Measurements from ENCODE around the gene OLIG1. TPM values are rescaled to one million over a fixed set of nuclear protein-coding genes. Genes with fewer than 3 reads are reported as not detected.

Gene OLIG1
- total RNA-seq, 1 donor from 2014 or later = not detected

DNA sequence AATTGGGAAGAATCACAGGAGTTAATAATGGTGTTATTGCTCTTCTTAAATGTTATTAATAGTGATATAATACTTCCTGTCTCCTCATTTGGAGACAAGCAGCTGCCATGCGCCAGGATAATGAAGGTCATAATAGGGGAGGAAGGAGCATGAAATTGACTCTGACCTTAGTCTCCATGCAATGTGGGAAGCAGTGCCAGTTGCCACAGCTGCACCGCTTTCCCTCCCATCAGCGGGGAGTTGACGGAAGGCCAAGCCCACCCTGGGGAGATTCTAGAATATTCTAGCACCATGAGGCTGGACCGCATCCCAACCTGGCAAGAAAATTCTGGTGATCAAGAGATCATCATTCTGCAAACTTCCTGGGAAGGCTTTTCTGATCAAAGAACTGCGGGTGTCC is 11.0 kb upstream of the OLIG1 start:
- intact Hi-C loops (cut with micrococcal nuclease) = no loop called here
- Mint-ChIP-seq H3K9me3 (no peaks in the 10 kb centered on the region), H3K36me3 (ENCODE audit: low read depth) (no peaks in the 10 kb centered on the region)

DNA sequence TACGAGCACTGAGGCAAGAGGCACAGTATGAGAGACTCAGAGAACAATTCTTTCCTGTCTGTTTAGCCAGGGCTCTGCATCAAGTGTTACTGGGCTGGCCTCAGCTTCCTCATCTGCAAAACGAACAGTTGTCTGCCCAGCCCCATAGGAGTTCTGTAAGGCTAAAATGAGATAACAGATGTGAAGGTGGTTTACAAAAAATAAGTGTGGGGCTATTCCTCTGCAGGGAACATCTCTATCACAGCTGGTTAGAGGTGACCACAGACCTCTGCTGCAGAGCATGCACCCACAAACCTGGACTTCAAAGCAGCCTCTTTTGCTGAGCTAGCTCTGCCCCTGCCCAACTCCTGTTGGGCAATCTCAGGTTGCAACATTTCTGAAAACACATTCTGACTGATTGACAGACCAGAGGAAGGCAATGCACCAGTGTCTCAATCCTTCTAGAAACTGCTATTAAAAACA is 10.5 kb upstream of the OLIG1 start:
- intact Hi-C loops (cut with micrococcal nuclease) = no loop called here
- DNase-seq (ENCODE audit: low spot score) = peak; percentile 9
- Mint-ChIP-seq H3K4me3 (no peak overlapping the region), H3K9me3 (no peaks in the 10 kb centered on the region), H3K4me1 (ENCODE audit: low read depth) (no peaks in the 10 kb centered on the region), H3K36me3 (ENCODE audit: low read depth) (no peaks in the 10 kb centered on the region), H3K27me3 (ENCODE audit: insufficient read depth) (peaks cover 6% of the 10 kb centered on the region), H3K27ac (no peak overlapping the region)

More for the DNA sequence above, 11.0 kb upstream of the OLIG1 start:
- Mint-ChIP-seq H3K4me3 (no peak overlapping the region), H3K4me1 (ENCODE audit: low read depth) (no peaks in the 10 kb centered on the region), H3K27me3 (ENCODE audit: insufficient read depth) (peaks cover 6% of the 10 kb centered on the region), H3K27ac (no peak overlapping the region)
- DNase-seq (ENCODE audit: low spot score) = no peak

DNA sequence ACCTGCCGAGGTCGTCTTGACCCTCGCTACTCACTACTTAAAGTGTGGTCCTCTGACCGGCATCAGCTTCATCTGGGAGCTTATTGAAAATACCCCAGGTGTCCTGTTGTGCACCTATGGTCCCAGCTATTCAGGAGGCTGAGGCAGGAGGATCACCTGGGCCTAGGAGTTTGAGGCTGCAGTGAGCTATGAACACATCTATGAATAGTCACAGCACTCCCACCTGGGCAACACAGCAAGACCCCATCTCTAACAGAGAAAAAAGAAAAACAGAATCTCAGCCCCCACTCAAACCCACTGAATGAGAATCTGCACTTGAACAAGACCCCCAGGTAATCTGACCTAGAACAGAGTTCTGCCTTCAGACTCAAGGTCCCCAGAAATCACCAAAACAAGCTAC is 8.7 kb upstream of the OLIG1 start:
- H3K4me1 Mint-ChIP-seq (ENCODE audit: low read depth) = peaks cover 7% of the 10 kb centered on the region
- no peak for DNase-seq (ENCODE audit: low spot score)
- H3K36me3 Mint-ChIP-seq (ENCODE audit: low read depth) = no peaks in the 10 kb centered on the region
- intact Hi-C loops (cut with micrococcal nuclease) = no loop called here
- no peak overlapping the region for H3K4me3 Mint-ChIP-seq
- H3K9me3 Mint-ChIP-seq = no peaks in the 10 kb centered on the region
- no peak overlapping the region for H3K27ac Mint-ChIP-seq
- H3K27me3 Mint-ChIP-seq (ENCODE audit: insufficient read depth) = peaks cover 17% of the 10 kb centered on the region

DNA sequence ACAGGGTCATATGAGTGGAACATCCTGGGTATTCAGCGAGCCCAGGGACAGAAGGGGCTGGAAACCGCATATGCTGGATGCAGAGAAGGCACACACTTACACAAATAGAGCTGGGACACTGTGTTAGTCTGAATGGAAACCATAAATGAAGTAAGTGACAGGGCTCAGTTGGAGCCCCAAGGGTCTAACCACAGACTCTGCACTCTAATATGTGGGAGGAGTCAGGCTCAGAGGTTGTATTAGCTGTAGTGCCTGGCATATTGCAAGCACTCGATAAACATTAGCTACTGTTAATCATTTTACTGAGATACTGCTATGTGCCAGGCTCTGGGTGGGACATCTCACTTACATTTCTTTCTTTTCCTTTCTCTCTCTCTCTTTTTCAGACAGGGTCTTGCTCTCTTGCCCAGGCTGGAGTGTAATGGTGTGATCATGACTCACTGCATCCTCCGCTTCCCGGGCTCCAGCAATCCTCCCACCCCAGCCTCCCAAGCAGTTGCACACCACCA is 6.5 kb upstream of the OLIG1 start:
- DNase-seq (ENCODE audit: low spot score) = no peak
- H3K4me3 Mint-ChIP-seq = no peak overlapping the region
- no peaks in the 10 kb centered on the region for H3K9me3 Mint-ChIP-seq
- H3K27me3 Mint-ChIP-seq (ENCODE audit: insufficient read depth) = peaks cover 36% of the 10 kb centered on the region
- H3K27ac Mint-ChIP-seq = no peak overlapping the region
- no peaks in the 10 kb centered on the region for H3K36me3 Mint-ChIP-seq (ENCODE audit: low read depth)
- intact Hi-C loops (cut with micrococcal nuclease) = no loop called here
- H3K4me1 Mint-ChIP-seq (ENCODE audit: low read depth) = peaks cover 7% of the 10 kb centered on the region

DNA sequence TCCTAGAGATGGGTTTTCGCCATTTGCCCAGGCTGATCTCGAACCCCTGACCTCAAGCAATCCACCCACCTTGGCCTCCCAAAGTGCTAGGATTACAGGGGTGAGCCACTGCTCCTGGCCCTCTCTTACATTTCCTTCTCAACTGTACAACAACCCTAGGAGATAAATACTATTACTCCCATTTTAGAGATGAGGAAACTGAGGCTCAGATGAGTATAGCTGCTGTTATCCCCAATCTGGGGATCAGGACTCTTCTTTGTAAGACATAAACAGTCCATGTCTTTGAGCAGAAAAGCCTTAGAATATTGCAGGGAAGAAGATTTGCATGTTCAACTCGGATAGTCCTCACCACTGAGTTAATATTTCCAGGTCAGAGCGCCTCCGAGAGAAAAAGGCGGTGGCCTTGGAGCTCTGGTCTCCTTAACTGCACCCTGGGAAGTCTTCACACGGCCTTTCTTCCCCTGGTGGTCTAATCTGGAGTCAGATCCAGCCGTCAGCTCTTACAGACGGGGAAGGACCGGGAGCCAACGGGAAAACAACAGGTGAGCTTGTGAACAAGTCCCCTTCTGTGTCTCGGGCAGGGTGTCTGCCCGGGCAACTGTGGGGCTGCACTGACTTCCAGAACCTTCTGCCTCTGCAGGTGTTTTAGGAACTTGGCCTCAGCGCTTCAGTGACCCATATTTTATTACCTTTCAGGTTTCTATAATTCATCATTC is 5.9 kb upstream of the OLIG1 start:
- Mint-ChIP-seq H3K4me3 (no peak overlapping the region), H3K27ac (no peak overlapping the region)

DNA sequence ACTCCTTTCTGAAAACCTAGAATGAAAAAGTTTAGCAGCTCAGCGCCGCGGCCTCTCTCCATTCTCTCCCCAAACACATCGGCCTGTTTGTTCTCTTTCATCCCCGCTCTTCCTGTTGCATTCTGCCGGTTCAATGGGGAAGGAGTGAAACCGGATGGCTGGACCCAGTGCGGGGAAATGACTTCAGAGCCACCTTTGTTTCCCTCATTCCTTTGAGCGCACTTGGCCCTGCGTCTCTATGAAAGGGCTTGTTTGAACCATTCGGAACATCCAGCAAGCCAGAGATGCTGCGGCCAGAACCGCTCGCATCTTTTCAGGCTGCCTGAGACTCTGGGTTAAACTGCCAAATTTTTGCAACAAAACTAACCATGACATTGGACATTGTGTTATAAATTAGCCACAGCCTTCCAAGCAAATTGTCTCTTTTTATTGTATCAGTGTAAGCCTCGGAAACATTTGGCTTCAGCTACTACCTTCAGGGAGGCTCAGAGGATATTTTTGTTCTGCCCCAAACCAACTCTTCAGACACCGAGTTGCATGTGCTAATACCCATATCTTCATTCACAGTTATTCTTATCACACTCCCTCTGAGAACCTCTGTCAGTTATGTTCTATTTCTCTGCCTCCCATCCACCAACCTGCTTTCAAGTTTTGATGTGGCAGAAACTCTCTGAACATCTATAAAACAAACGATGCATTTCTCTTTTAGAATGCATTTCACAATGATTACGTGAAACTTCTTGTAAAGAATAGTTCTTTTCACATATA is 5.1 kb upstream of the OLIG1 start:
- DNase-seq (ENCODE audit: low spot score) = no peak
- Mint-ChIP-seq H3K9me3 (no peaks in the 10 kb centered on the region), H3K27me3 (ENCODE audit: insufficient read depth) (peaks cover 46% of the 10 kb centered on the region), H3K36me3 (ENCODE audit: low read depth) (no peaks in the 10 kb centered on the region), H3K27ac (no peak overlapping the region), H3K4me1 (ENCODE audit: low read depth) (peaks cover 7% of the 10 kb centered on the region), H3K4me3 (no peak overlapping the region)
- intact Hi-C loops (cut with micrococcal nuclease) = no loop called here

More for the DNA sequence above, 5.9 kb upstream of the OLIG1 start:
- DNase-seq (ENCODE audit: low spot score) = no peak
- H3K36me3 Mint-ChIP-seq (ENCODE audit: low read depth) = no peaks in the 10 kb centered on the region
- H3K27me3 Mint-ChIP-seq (ENCODE audit: insufficient read depth) = peaks cover 40% of the 10 kb centered on the region
- H3K4me1 Mint-ChIP-seq (ENCODE audit: low read depth) = peaks cover 7% of the 10 kb centered on the region
- intact Hi-C loops (cut with micrococcal nuclease) = no loop called here
- no peaks in the 10 kb centered on the region for H3K9me3 Mint-ChIP-seq

DNA sequence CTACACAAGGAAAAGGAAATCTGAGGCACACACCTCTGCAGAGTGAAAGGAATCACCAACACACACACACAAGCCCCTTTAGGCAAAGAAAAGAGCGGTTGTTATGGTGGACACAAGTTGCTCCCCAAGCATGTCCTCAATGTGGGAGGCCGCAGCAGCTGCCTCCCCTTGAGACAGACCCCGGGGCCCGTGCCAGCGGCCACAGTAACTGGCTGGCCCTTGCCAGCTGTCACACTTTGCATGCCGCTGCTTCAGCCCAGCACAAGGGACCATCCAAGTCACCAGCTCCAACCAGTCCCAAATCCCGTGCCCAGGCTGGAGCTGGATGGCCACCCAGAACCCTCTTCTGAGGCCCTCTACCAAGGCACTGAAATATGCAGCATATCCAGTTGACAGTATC is 2.9 kb upstream of the OLIG1 start:
- no peaks in the 10 kb centered on the region for H3K36me3 Mint-ChIP-seq (ENCODE audit: low read depth)
- intact Hi-C loops (cut with micrococcal nuclease) = no loop called here
- peaks cover 55% of the 10 kb centered on the region for H3K27me3 Mint-ChIP-seq (ENCODE audit: insufficient read depth)
- no peak overlapping the region for H3K4me3 Mint-ChIP-seq
- peaks cover 15% of the 10 kb centered on the region for H3K4me1 Mint-ChIP-seq (ENCODE audit: low read depth)
- no peak overlapping the region for H3K27ac Mint-ChIP-seq
- no peak for DNase-seq (ENCODE audit: low spot score)
- H3K9me3 Mint-ChIP-seq = no peaks in the 10 kb centered on the region

DNA sequence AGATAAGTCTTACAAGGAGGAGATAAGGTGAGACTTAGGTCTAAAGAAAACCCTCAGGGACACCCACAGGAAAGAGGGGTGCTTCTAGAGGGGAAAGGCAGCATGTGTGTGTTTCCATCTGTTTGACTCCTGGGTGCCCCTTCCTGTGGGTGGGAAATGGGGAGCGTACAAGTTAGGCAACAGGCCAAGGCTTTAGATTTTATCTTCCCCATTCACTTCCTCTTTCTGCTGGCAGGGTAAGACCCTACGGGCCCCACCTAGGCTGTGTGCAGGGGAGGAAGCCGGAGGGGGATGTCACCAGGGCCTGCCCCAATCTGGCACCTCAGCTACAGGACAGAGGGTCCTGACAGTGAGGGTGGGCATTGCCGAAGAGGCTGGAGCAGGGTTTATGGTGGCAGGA is 2.5 kb upstream of the OLIG1 start:
- Mint-ChIP-seq H3K27me3 (ENCODE audit: insufficient read depth) (peaks cover 59% of the 10 kb centered on the region), H3K4me3 (no peak overlapping the region), H3K4me1 (ENCODE audit: low read depth) (peaks cover 19% of the 10 kb centered on the region), H3K9me3 (no peaks in the 10 kb centered on the region), H3K27ac (no peak overlapping the region), H3K36me3 (ENCODE audit: low read depth) (no peaks in the 10 kb centered on the region)
- intact Hi-C loops (cut with micrococcal nuclease) = no loop called here
- DNase-seq (ENCODE audit: low spot score) = no peak

DNA sequence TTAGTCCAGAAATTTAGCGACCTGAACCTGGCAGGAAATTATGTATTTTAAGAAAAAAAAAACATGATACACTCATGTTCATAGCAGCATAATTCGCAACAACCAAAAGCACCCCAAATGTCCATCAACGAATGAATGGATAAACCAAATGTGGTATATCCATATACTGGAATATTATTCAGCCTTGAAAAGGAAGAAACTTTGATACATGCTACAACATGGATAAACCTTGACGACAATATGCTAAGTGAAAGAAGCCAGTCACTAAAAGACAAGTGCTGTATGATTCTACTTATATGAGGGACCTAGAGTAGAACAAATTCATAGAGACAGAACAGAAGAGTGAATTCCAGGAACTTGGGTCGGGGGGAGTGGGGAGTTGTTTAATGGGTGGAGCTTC is 698 bp upstream of the OLIG1 start:
- intact Hi-C loops (cut with micrococcal nuclease) = no loop called here
- Mint-ChIP-seq H3K4me1 (ENCODE audit: low read depth) (peaks cover 19% of the 10 kb centered on the region), H3K27me3 (ENCODE audit: insufficient read depth) (peaks cover 75% of the 10 kb centered on the region)

DNA sequence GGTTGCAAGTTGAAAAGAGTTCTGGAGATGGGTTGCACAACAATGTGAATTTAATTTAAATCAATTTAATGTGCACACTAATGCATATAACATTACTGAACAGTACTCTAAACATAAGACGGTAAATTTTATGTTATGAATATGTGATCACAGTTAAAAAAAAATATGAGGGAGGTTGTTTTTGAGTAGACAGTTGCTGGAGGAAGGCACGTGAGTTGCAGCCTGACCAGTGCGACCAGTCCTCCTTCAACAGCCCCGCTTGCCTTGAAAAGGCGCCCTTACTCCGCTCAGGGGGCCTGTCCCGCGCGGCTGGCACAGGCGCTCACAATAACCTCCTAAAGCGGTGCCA is 322 bp upstream of the OLIG1 start:
- Mint-ChIP-seq H3K4me3 (peak overlapping the region; percentile 19), H3K27ac (no peak overlapping the region), H3K9me3 (no peaks in the 10 kb centered on the region), H3K27me3 (ENCODE audit: insufficient read depth) (peaks cover 76% of the 10 kb centered on the region), H3K4me1 (ENCODE audit: low read depth) (peaks cover 18% of the 10 kb centered on the region), H3K36me3 (ENCODE audit: low read depth) (no peaks in the 10 kb centered on the region)
- no peak for DNase-seq (ENCODE audit: low spot score)
- intact Hi-C loops (cut with micrococcal nuclease) = no loop called here

More for the DNA sequence above, 698 bp upstream of the OLIG1 start:
- no peak for DNase-seq (ENCODE audit: low spot score)
- Mint-ChIP-seq H3K27ac (no peak overlapping the region), H3K9me3 (no peaks in the 10 kb centered on the region), H3K36me3 (ENCODE audit: low read depth) (no peaks in the 10 kb centered on the region), H3K4me3 (peak overlapping the region; percentile 19)

DNA sequence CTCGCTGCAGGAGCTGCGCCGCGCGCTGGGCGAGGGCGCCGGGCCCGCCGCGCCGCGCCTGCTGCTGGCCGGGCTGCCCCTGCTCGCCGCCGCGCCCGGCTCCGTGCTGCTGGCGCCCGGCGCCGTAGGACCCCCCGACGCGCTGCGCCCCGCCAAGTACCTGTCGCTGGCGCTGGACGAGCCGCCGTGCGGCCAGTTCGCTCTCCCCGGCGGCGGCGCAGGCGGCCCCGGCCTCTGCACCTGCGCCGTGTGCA is 730 bp downstream of the OLIG1 start:
- no peak overlapping the region for H3K27ac Mint-ChIP-seq
- no peak for DNase-seq (ENCODE audit: low spot score)
- H3K36me3 Mint-ChIP-seq (ENCODE audit: low read depth) = no peaks in the 10 kb centered on the region
- H3K27me3 Mint-ChIP-seq (ENCODE audit: insufficient read depth) = peaks cover 73% of the 10 kb centered on the region
- intact Hi-C loops (cut with micrococcal nuclease) = loop anchor here (2.0 kb wide), 1 partner anchor 42 kb away; no protein-coding TSS in a partner anchor
- H3K4me1 Mint-ChIP-seq (ENCODE audit: low read depth) = peaks cover 11% of the 10 kb centered on the region
- H3K9me3 Mint-ChIP-seq = no peaks in the 10 kb centered on the region
- H3K4me3 Mint-ChIP-seq = no peak overlapping the region

DNA sequence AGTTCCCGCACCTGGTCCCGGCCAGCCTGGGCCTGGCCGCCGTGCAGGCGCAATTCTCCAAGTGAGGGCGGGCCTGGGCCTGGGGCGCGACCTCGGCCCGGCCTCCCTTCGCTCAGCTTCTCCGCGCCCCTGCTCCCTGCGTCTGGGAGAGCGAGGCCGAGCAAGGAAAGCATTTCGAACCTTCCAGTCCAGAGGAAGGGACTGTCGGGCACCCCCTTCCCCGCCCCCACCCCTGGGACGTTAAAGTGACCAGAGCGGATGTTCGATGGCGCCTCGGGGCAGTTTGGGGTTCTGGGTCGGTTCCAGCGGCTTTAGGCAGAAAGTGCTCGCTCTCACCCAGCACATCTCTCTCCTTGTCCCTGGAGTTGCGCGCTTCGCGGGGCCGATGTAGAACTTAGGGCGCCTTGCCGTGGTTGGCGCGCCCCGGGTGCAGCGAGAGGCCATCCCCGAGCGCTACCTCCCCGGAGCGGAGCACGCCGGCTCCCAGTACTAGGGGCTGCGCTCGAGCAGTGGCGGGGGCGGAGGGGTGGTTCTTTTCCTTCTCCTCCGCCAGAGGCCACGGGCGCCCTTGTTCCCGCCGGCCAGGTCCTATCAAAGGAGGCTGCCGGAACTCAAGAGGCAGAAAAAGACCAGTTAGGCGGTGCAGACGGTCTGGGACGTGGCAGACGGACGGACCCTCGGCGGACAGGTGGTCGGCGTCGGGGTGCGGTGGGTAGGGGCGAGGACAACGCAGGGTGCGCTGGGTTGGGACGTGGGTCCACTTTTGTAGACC is 1.2 kb downstream of the OLIG1 start:
- DNase-seq (ENCODE audit: low spot score) = no peak
- Mint-ChIP-seq H3K27me3 (ENCODE audit: insufficient read depth) (peaks cover 71% of the 10 kb centered on the region), H3K9me3 (no peaks in the 10 kb centered on the region), H3K4me1 (ENCODE audit: low read depth) (peaks cover 11% of the 10 kb centered on the region), H3K4me3 (peak overlapping the region; percentile 67), H3K27ac (no peak overlapping the region), H3K36me3 (ENCODE audit: low read depth) (no peaks in the 10 kb centered on the region)
- intact Hi-C loops (cut with micrococcal nuclease) = loop anchor here (2.0 kb wide), 1 partner anchor 42 kb away; no protein-coding TSS in a partner anchor
